Measurements from ENCODE around the gene PXK. TPM values are rescaled to one million over a fixed set of nuclear protein-coding genes. Genes with fewer than 3 reads are reported as not detected.

Gene PXK
- total and polyA plus RNA-seq, 12 donors, result 5.6 to 40.5 (median 25.3) TPM

DNA sequence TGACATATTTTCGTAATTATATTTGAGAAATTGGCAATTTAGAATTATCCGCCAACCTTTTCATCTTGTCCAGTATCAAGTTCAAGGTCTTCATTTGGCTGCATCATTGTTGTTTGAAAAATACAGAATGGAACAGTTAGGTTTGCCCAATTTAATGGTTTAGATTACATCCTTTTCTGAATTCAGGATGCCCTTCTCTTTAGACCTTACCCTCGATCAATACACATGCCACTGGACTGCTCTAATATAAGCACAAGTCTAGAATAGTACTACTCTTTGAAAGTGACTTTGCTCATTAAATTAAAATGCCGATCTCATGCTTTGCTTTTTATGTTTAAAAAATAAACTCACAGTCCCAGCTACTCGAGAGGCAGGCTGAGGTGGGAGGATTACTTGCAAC lies 44.5 kb downstream of the PXK start:
- H3K27ac ChIP-seq, result no peak overlapping the region
- TF ChIP-seq POLR2A (IDR thresholded peaks at IDR 0.05), result no peak
- TF ChIP-seq, protein P1, sequence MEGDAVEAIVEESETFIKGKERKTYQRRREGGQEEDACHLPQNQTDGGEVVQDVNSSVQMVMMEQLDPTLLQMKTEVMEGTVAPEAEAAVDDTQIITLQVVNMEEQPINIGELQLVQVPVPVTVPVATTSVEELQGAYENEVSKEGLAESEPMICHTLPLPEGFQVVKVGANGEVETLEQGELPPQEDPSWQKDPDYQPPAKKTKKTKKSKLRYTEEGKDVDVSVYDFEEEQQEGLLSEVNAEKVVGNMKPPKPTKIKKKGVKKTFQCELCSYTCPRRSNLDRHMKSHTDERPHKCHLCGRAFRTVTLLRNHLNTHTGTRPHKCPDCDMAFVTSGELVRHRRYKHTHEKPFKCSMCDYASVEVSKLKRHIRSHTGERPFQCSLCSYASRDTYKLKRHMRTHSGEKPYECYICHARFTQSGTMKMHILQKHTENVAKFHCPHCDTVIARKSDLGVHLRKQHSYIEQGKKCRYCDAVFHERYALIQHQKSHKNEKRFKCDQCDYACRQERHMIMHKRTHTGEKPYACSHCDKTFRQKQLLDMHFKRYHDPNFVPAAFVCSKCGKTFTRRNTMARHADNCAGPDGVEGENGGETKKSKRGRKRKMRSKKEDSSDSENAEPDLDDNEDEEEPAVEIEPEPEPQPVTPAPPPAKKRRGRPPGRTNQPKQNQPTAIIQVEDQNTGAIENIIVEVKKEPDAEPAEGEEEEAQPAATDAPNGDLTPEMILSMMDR (IDR thresholded peaks at IDR 0.05), result no peak
- WGBS, 4 donors, result 56 to 61% (median 60%) methylated on average over 5 of the region's 5 CpGs
- no peaks in the 10 kb centered on the region for H3K36me3 ChIP-seq (replicated peaks in 1 of 2)
- H3K4me1 ChIP-seq (replicated peaks in 1 of 2), result peaks cover 0 to 6% of the 10 kb centered on the region in 2 donors
- no peak overlapping the region for H3K4me3 ChIP-seq
- DNase-seq, result no peak
- H3K27me3 ChIP-seq, result no peaks in the 10 kb centered on the region
- intact Hi-C loops (cut with DNase I), result no loop called here
- H3K9me3 ChIP-seq (replicated peaks in 1 of 3), result no peaks in the 10 kb centered on the region

DNA sequence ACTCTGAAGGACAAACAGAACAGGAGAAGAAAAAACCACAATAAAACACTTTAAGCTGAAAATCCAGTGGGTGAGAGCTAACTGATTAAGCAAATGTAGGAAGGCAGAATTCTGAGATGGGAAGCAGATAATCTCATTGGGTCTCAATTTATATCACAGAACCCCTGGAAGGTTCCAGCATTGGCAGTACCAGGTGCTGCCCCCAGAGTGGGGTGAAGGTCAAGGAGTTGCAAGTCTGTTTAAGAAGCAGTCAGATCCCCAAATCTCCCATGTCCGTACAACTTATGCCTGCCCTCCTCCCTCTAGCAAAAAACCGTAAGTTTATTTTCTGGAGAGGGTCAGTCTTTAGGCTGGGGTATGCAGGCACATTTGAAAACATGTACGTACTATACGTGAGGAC lies 45.1 kb downstream of the PXK start:
- Histone ChIP-seq H3K4me1 (replicated peaks in 1 of 2) (peaks cover 0 to 6% of the 10 kb centered on the region in 2 donors), H3K36me3 (replicated peaks in 1 of 2) (no peaks in the 10 kb centered on the region), H3K4me3 (no peak overlapping the region), H3K9me3 (replicated peaks in 1 of 3) (no peaks in the 10 kb centered on the region), H3K27me3 (no peaks in the 10 kb centered on the region), H3K27ac (no peak overlapping the region)
- intact Hi-C loops (cut with DNase I), result no loop called here
- 74 to 88% (median 80%) methylated on average over 4 of the region's 4 CpGs for WGBS, 4 donors
- TF ChIP-seq, protein P1 (IDR thresholded peaks at IDR 0.05), result no peak
- TF ChIP-seq POLR2A (IDR thresholded peaks at IDR 0.05), result no peak
- DNase-seq, result no peak

DNA sequence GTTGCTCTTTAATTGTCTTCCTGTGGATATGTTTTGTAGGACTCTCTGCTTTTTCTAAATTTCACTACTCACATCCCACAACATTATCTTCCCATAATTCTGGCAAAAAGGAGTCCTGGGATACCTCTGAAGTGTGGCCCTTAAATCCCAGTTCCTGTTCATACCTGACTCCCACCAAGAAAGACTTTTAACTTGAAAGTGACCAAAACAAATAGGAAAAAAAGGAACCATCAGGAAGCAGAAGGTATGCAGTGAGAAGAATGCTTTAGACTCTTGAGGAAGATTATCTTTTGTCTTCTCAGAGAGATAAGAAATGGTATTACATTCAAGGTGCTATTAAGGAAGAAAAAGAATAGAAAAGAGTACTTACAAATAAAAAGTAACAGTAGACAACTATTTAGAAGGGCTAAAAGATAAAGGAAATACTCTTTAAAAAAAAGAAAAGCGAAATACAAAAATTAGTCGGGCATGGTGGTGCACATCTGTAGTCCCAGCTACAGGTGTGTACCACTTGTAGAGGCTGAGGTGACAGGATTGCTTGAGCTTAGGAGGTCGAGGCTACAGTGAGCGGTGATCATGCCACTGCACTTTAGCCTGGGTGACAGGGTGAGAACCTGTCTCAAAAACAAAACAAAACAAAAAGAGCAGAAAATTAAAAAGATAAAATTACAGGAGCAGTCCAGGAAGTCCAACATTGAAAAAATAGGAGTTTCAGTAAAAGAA lies 46.8 kb downstream of the PXK start:
- H3K36me3 ChIP-seq (replicated peaks in 1 of 2), result no peaks in the 10 kb centered on the region
- H3K27ac ChIP-seq, result no peak overlapping the region
- no peak overlapping the region for H3K4me3 ChIP-seq
- H3K9me3 ChIP-seq (replicated peaks in 1 of 3), result no peaks in the 10 kb centered on the region
- TF ChIP-seq, protein P1 (IDR thresholded peaks at IDR 0.05), result no peak
- no peak for TF ChIP-seq POLR2A (IDR thresholded peaks at IDR 0.05)
- H3K27me3 ChIP-seq, result no peaks in the 10 kb centered on the region
- peaks cover 0 to 13% of the 10 kb centered on the region in 2 donors for H3K4me1 ChIP-seq (replicated peaks in 1 of 2)
- no peak for DNase-seq
- intact Hi-C loops (cut with DNase I), result loop anchor here in 1 of 2 donors (10.0 kb wide), 1 partner anchor 45 kb away; the partner anchor contains the start of gene PXK
- 90 to 97% (median 92%) methylated on average over 4 of the region's 4 CpGs for WGBS, 4 donors

DNA sequence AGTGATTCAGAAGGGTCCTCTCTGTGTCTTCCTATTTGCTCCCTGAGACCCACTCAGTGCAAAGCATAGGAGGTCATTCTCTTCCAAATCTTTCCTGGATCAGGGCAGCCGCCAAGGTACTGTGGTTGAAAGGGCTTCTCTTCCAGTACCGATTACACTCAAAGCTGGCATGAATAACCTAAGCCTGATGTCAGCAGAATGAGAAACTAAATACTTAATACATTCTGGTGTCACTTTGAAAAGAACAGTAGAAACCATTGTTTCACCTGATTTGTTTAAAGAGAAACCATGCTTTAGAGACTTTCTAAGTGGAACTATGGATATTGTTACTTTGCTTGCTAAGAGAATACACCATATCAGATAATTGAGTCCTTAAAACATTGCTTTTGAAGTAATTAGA lies 50.8 kb downstream of the PXK start:
- Histone ChIP-seq H3K36me3 (replicated peaks in 1 of 2) (no peaks in the 10 kb centered on the region), H3K27ac (peak overlapping the region in 3 of 5 donors; percentile 2 to 39 (median 15)), H3K4me1 (replicated peaks in 1 of 2) (peaks cover 8 to 29% of the 10 kb centered on the region in 2 donors), H3K27me3 (no peaks in the 10 kb centered on the region), H3K9me3 (replicated peaks in 1 of 3) (no peaks in the 10 kb centered on the region), H3K4me3 (no peak overlapping the region)
- TF ChIP-seq, protein P1 (IDR thresholded peaks at IDR 0.05), result peak in 1 of 6 experiments; percentile 4
- no peak for TF ChIP-seq POLR2A (IDR thresholded peaks at IDR 0.05)
- WGBS, 4 donors, result 82 to 90% (median 85%) methylated on average over 2 of the region's 2 CpGs
- DNase-seq, result no peak
- intact Hi-C loops (cut with DNase I), result loop anchor here in 1 of 2 donors (10.0 kb wide), 1 partner anchor 49 kb away; the partner anchor contains the start of gene PXK
